Mucosa of rectum (tissue), 2 donors: Measurements from ENCODE around the gene SLC25A1.
A peak's percentile ranks its signal among the peaks of the same experiment; 100 is the strongest.

Experiments
- H3K27ac ChIP-seq, 2 donors: one replicate each; pipeline ENCODE4 v1.7.0; 2013; ENCODE audit warnings: inconsistent platforms in 2 of 2, low read depth in 2 of 2, low read length in 2 of 2
- H3K27me3 ChIP-seq, 2 donors: one replicate each; pipeline ENCODE4 v1.7.0; 2013; ENCODE audit warnings: low read length in 2 of 2; ENCODE audit not compliant: control insufficient read depth in 2 of 2, insufficient read depth in 2 of 2
- H3K36me3 ChIP-seq, 2 donors: one replicate each; pipeline ENCODE4 v1.7.0; 2013; ENCODE audit warnings: low read length in 2 of 2; ENCODE audit not compliant: control insufficient read depth in 2 of 2, insufficient read depth in 2 of 2
- H3K4me1 ChIP-seq, 2 donors: one replicate each; pipeline ENCODE4 v1.7.0; 2013; ENCODE audit warnings: low read length in 2 of 2, mild to moderate bottlenecking in 1 of 2; ENCODE audit not compliant: control insufficient read depth in 2 of 2, insufficient read depth in 2 of 2
- H3K4me3 ChIP-seq, 2 donors: one replicate each; pipeline ENCODE4 v1.7.0; 2013; ENCODE audit warnings: low read length in 2 of 2
- H3K9ac ChIP-seq, 2 donors: one replicate each; pipeline ENCODE4 v1.7.0; 2013; ENCODE audit warnings: low read length in 2 of 2, low read depth in 1 of 2, mild to moderate bottlenecking in 1 of 2
- H3K9me3 ChIP-seq, 2 donors: one replicate each; pipeline ENCODE4 v1.7.0; 2013; ENCODE audit warnings: low read length in 2 of 2; ENCODE audit not compliant: control insufficient read depth in 2 of 2
- donor health status: healthy.
- donor health status: Normal muscosa, but diverticular disease.

Gene SLC25A1

GRCh38 chr22:19181786-19182471 lies 3.4 kb upstream of the SLC25A1 start:
- Histone ChIP-seq H3K36me3 (peaks cover 0 to under 1% of the 10 kb centered on the region in 2 donors), H3K4me3 (no peak overlapping the region), H3K4me1 (peaks cover 16 to 19% of the 10 kb centered on the region in 2 donors), H3K27me3 (no peaks in the 10 kb centered on the region), H3K9ac (no peak overlapping the region), H3K27ac (no peak overlapping the region), H3K9me3 (no peaks in the 10 kb centered on the region)

- no peak overlapping the region for H3K27ac ChIP-seq
- H3K4me1 ChIP-seq: peaks cover 17 to 23% of the 10 kb centered on the region in 2 donors
- no peaks in the 10 kb centered on the region for H3K27me3 ChIP-seq
- H3K4me3 ChIP-seq: no peak overlapping the region
- H3K36me3 ChIP-seq: peaks cover 3 to 4% of the 10 kb centered on the region in 2 donors
- H3K9me3 ChIP-seq: no peaks in the 10 kb centered on the region
- H3K9ac ChIP-seq: no peak overlapping the region
Measured at GRCh38 chr22:19180740-19181410, 2.3 kb upstream of the SLC25A1 start.

- H3K9me3 ChIP-seq: no peaks in the 10 kb centered on the region
- peaks cover 17 to 23% of the 10 kb centered on the region in 2 donors for H3K4me1 ChIP-seq
- peaks cover 4 to 6% of the 10 kb centered on the region in 2 donors for H3K36me3 ChIP-seq
- no peaks in the 10 kb centered on the region for H3K27me3 ChIP-seq
- no peak overlapping the region for H3K4me3 ChIP-seq
- H3K27ac ChIP-seq: no peak overlapping the region
- H3K9ac ChIP-seq: peak overlapping the region; percentile 55 to 66
Measured at GRCh38 chr22:19180234-19180633, 1.7 kb upstream of the SLC25A1 start.

GRCh38 chr22:19179497-19180048 lies 1.0 kb upstream of the SLC25A1 start:
- H3K27ac ChIP-seq: peak overlapping the region; percentile 90 to 92
- no peaks in the 10 kb centered on the region for H3K27me3 ChIP-seq
- peaks cover 18 to 23% of the 10 kb centered on the region in 2 donors for H3K4me1 ChIP-seq
- H3K4me3 ChIP-seq: peak overlapping the region; percentile 65 to 75
- H3K9ac ChIP-seq: peak overlapping the region; percentile 55 to 66
- H3K9me3 ChIP-seq: no peaks in the 10 kb centered on the region
- peaks cover 4 to 6% of the 10 kb centered on the region in 2 donors for H3K36me3 ChIP-seq

GRCh38 chr22:19178065-19178656 lies 375 bp downstream of the SLC25A1 start:
- H3K9ac ChIP-seq: peak overlapping the region; percentile 68 to 90
- peaks cover 25 to 33% of the 10 kb centered on the region in 2 donors for H3K4me1 ChIP-seq
- H3K27me3 ChIP-seq: no peaks in the 10 kb centered on the region
- no peaks in the 10 kb centered on the region for H3K9me3 ChIP-seq
- H3K4me3 ChIP-seq: peak overlapping the region; percentile 67 to 75
- H3K36me3 ChIP-seq: peaks cover 4 to 6% of the 10 kb centered on the region in 2 donors
- H3K27ac ChIP-seq: peak overlapping the region; percentile 90 to 92

- H3K36me3 ChIP-seq: peaks cover 4 to 6% of the 10 kb centered on the region in 2 donors
- peak overlapping the region; percentile 68 to 90 for H3K9ac ChIP-seq
- H3K4me1 ChIP-seq: peaks cover 32 to 40% of the 10 kb centered on the region in 2 donors
- peak overlapping the region; percentile 90 to 92 for H3K27ac ChIP-seq
- H3K9me3 ChIP-seq: no peaks in the 10 kb centered on the region
- H3K27me3 ChIP-seq: no peaks in the 10 kb centered on the region
- peak overlapping the region; percentile 67 to 75 for H3K4me3 ChIP-seq
Measured at GRCh38 chr22:19177164-19178064, 1.1 kb downstream of the SLC25A1 start.

GRCh38 chr22:19176732-19177131 lies 1.8 kb downstream of the SLC25A1 start:
- Histone ChIP-seq H3K4me1 (peaks cover 36 to 46% of the 10 kb centered on the region in 2 donors), H3K27ac (no peak overlapping the region), H3K9ac (peak overlapping the region in 1 of 2 donors; percentile 47)

GRCh38 chr22:19176175-19176643 lies 2.3 kb downstream of the SLC25A1 start:
- Histone ChIP-seq H3K27ac (no peak overlapping the region), H3K4me3 (no peak overlapping the region), H3K27me3 (no peaks in the 10 kb centered on the region), H3K9ac (no peak overlapping the region), H3K9me3 (no peaks in the 10 kb centered on the region), H3K4me1 (peaks cover 36 to 46% of the 10 kb centered on the region in 2 donors), H3K36me3 (peaks cover 4 to 6% of the 10 kb centered on the region in 2 donors)

More at GRCh38 chr22:19176732-19177131, 1.8 kb downstream of the SLC25A1 start:
- Histone ChIP-seq H3K4me3 (peak overlapping the region in 1 of 2 donors; percentile 75), H3K36me3 (peaks cover 4 to 6% of the 10 kb centered on the region in 2 donors), H3K27me3 (no peaks in the 10 kb centered on the region), H3K9me3 (no peaks in the 10 kb centered on the region)

- H3K9ac ChIP-seq: no peak overlapping the region
- no peaks in the 10 kb centered on the region for H3K9me3 ChIP-seq
- H3K27me3 ChIP-seq: no peaks in the 10 kb centered on the region
- H3K4me1 ChIP-seq: peaks cover 39 to 50% of the 10 kb centered on the region in 2 donors
- H3K27ac ChIP-seq: no peak overlapping the region
- H3K4me3 ChIP-seq: no peak overlapping the region
- H3K36me3 ChIP-seq: peaks cover 4 to 6% of the 10 kb centered on the region in 2 donors
Measured at GRCh38 chr22:19175602-19176174, 2.8 kb downstream of the SLC25A1 start.
